SK-N-SH (cell line): Measurements from ENCODE around the gene SLC9C1. TPM values are rescaled to one million over a fixed set of nuclear protein-coding genes. Genes with fewer than 3 reads are reported as not detected.

Experiments used
- CTCF ChIA-PET: fragments of 300-600, 350-600 bp; formaldehyde crosslinking; extraction: SDS; loops from one replicate; lab custom pipeline; 2021; lab: Yijun Ruan, JAX
- POLR2A ChIA-PET: fragments of 350-600 bp; sonication (Branson Sonifier 250); formaldehyde crosslinking; extraction: SDS; loops from one replicate; lab custom pipeline; 2020; ENCODE audit warnings: antibody characterized with exemption, inconsistent platforms; lab: Yijun Ruan, JAX
- DNase-seq: peaks from one replicate; pipeline ENCODE4 v3.0.0; 2012
- H2AFZ ChIP-seq: fragments of 200-600 bp; sonication (generic); 2 replicates; pipeline ENCODE4 v1.8.1; 2016; ENCODE audit warnings: antibody characterized with exemption, mild to moderate bottlenecking, low read depth
- H3F3A ChIP-seq: fragments of 200-600 bp; sonication (generic); replicated peaks from 2 replicates; pipeline ENCODE3; 2016; ENCODE audit warnings: antibody characterized with exemption, mild to moderate bottlenecking; ENCODE audit not compliant: insufficient read depth
- H3K27ac ChIP-seq, 2 experiments: fragments of 200-500 bp in 1 of 2; fragments of 200-600 bp in 1 of 2; sonication (Bioruptor generic) in 1 of 2; sonication (generic), shearing (Covaris generic) in 1 of 2; 2 replicates each; pipeline versions ENCODE4 v1.5.1 to v1.6.1; 2014 to 2016; ENCODE audit warnings: low read depth in 2 of 2, inconsistent platforms in 1 of 2, low read length in 1 of 2, mild to moderate bottlenecking in 1 of 2, mixed read lengths in 1 of 2
- H3K27me3 ChIP-seq: fragments of 200-600 bp; sonication (generic), shearing (Covaris generic); 2 replicates; pipeline ENCODE4 v1.6.1; 2016; ENCODE audit warnings: mixed run types; ENCODE audit not compliant: insufficient read depth
- H3K36me3 ChIP-seq, 2 experiments: fragments of 200-500 bp in 1 of 2; fragments of 200-600 bp in 1 of 2; sonication (Bioruptor generic) in 1 of 2; sonication (generic) in 1 of 2; replicated peaks in 1 of 2; 2 replicates each; pipeline versions ENCODE3 to v1.5.1; 2014 to 2016; ENCODE audit warnings: low read length in 1 of 2, mild to moderate bottlenecking in 1 of 2; ENCODE audit not compliant: insufficient read depth in 2 of 2, control insufficient read depth in 1 of 2
- H3K4me1 ChIP-seq, 2 experiments: fragments of 200-500 bp in 1 of 2; fragments of 200-600 bp in 1 of 2; sonication (Bioruptor generic) in 1 of 2; sonication (generic), shearing (Covaris generic) in 1 of 2; 2 replicates each; pipeline versions ENCODE4 v1.5.1 to v1.6.1; 2014 to 2016; ENCODE audit warnings: low read depth in 1 of 2, low read length in 1 of 2, mixed run types in 1 of 2; ENCODE audit not compliant: insufficient read depth in 2 of 2, control insufficient read depth in 1 of 2
- H3K4me2 ChIP-seq: fragments of 200-600 bp; sonication (generic), shearing (Covaris generic); 2 replicates; pipeline ENCODE4 v1.6.1; 2017; ENCODE audit warnings: mixed run types
- H3K4me3 ChIP-seq, 2 experiments: fragments of 200-500 bp in 1 of 2; fragments of 200-600 bp in 1 of 2; sonication (Bioruptor generic) in 1 of 2; sonication (generic), shearing (Covaris generic) in 1 of 2; 2 replicates each; pipeline versions ENCODE4 v1.5.1 to v1.8.1; 2014 to 2016; ENCODE audit warnings: low read depth in 2 of 2, inconsistent platforms in 1 of 2, low read length in 1 of 2, mild to moderate bottlenecking in 1 of 2, mixed read lengths in 1 of 2, moderate library complexity in 1 of 2
- H3K79me2 ChIP-seq: fragments of 200-600 bp; sonication (generic); 2 replicates; pipeline ENCODE4 v1.8.1; 2017; ENCODE audit warnings: mild to moderate bottlenecking; ENCODE audit not compliant: insufficient read depth
- H3K9ac ChIP-seq: fragments of 200-600 bp; sonication (generic); 2 replicates; pipeline ENCODE4 v1.6.1; 2017; ENCODE audit warnings: mixed run types
- H3K9me2 ChIP-seq: fragments of 200-600 bp; sonication (generic); 2 replicates; pipeline ENCODE4 v1.6.1; 2017; ENCODE audit warnings: mixed run types
- H3K9me3 ChIP-seq: fragments of 200-600 bp; sonication (generic); 2 replicates; pipeline ENCODE4 v1.6.1; 2017; ENCODE audit warnings: mixed run types, mild to moderate bottlenecking, moderate library complexity
- H4K20me1 ChIP-seq: fragments of 200-600 bp; sonication (generic); 2 replicates; pipeline ENCODE4 v1.6.1; 2017; ENCODE audit warnings: mild to moderate bottlenecking, mixed run types; ENCODE audit not compliant: insufficient read depth
- CHD2 ChIP-seq: fragments of 150-350 bp; IDR thresholded peaks from 2 replicates; pipeline ENCODE4 v1.6.1; 2018; ENCODE audit warnings: low read length; ENCODE audit not compliant: partially characterized antibody
- EP300 ChIP-seq, 2 experiments: IDR thresholded peaks; 2 replicates each; pipeline versions ENCODE4 v1.4.0 to v1.6.1; 2012; ENCODE audit warnings: borderline replicate concordance in 1 of 2, low read depth in 1 of 2, low read length in 1 of 2
- EZH2phosphoT487 ChIP-seq: fragments of 200-600 bp; sonication (generic); IDR thresholded peaks from 2 replicates; pipeline ENCODE4 v1.6.1; 2017; ENCODE audit warnings: low read depth, mixed run types, mild to moderate bottlenecking, antibody characterized with exemption, moderate library complexity, borderline replicate concordance
- FOSL2 ChIP-seq: IDR thresholded peaks from 2 replicates; pipeline ENCODE4 v1.4.0; 2012; ENCODE audit warnings: low read depth, mild to moderate bottlenecking, moderate library complexity, borderline replicate concordance
- FOXJ3 ChIP-seq: sonication (generic); formaldehyde crosslinking; IDR thresholded peaks from 2 replicates; pipeline ENCODE4 v1.5.1; 2020; ENCODE audit warnings: mild to moderate bottlenecking, missing genetic modification reagents
- GATA2 ChIP-seq: sonication (generic); formaldehyde crosslinking; IDR thresholded peaks from 2 replicates; pipeline ENCODE4 v1.5.0; 2020; ENCODE audit warnings: mild to moderate bottlenecking, missing genetic modification reagents
- JUND ChIP-seq: IDR thresholded peaks from 2 replicates; pipeline ENCODE4 v1.4.0; 2012
- MXI1 ChIP-seq: IDR thresholded peaks from 2 replicates; pipeline ENCODE4 v1.6.1; 2012; ENCODE audit warnings: mild to moderate bottlenecking, low read depth, low read length, improper control_type of control experiment
- NRF1 ChIP-seq: IDR thresholded peaks from 2 replicates; pipeline ENCODE4 v1.6.1; 2012; ENCODE audit warnings: low read depth, mild to moderate bottlenecking, low read length
- POLR2AphosphoS5 ChIP-seq: IDR thresholded peaks from 2 replicates; pipeline ENCODE4 v1.6.1; 2012; ENCODE audit warnings: low read depth, low read length
- RAD21 ChIP-seq: IDR thresholded peaks from 2 replicates; pipeline ENCODE4 v1.6.1; 2012; ENCODE audit warnings: mild to moderate bottlenecking, low read length
- RFX5 ChIP-seq: IDR thresholded peaks from 2 replicates; pipeline ENCODE4 v1.6.1; 2012; ENCODE audit warnings: mild to moderate bottlenecking, improper control_type of control experiment, low read length
- TAF1 ChIP-seq: IDR thresholded peaks from 2 replicates; pipeline ENCODE4 v1.6.1; 2012; ENCODE audit warnings: low read depth, mild to moderate bottlenecking, low read length, moderate library complexity, borderline replicate concordance
- TCF12 ChIP-seq: IDR thresholded peaks from 2 replicates; pipeline ENCODE4 v1.4.0; 2012
- YY1 ChIP-seq: IDR thresholded peaks from 2 replicates; pipeline ENCODE4 v1.4.0; 2012; ENCODE audit warnings: low read depth, mild to moderate bottlenecking
- WGBS: methylation state at CpG from one replicate; pipeline ENCODE4 v1.1.6; 2017; ENCODE audit warnings: low lambda C conversion rate; 5-methylcytosine and 5-hydroxymethylcytosine counted together
- polyA plus RNA-seq, 3 experiments: library from polyadenylated mRNA; depleted of rRNA; stranded (reverse); fragments of >200 nt; gene quantifications; 2 replicates each; pipeline ENCODE4 v1.2.3, GENCODE V29; 2012
- TF ChIP-seq, protein P1 (sequence below): IDR thresholded peaks from 2 replicates; pipeline ENCODE4 v1.4.0; 2012; ENCODE audit warnings: low read depth
- TF ChIP-seq, protein P2 (sequence below): fragments of 150-350 bp; IDR thresholded peaks from 2 replicates; pipeline ENCODE4 v1.6.1; 2017; ENCODE audit warnings: antibody characterized with exemption, low read length, low read depth, borderline replicate concordance
- TF ChIP-seq, protein P3 (sequence below): IDR thresholded peaks from 2 replicates; pipeline ENCODE4 v1.4.0; 2012; ENCODE audit warnings: low read depth, borderline replicate concordance

Gene SLC9C1
- polyA plus RNA-seq, 1 of the 3 experiments (the other 2 are of a cell fraction): not detected

DNA sequence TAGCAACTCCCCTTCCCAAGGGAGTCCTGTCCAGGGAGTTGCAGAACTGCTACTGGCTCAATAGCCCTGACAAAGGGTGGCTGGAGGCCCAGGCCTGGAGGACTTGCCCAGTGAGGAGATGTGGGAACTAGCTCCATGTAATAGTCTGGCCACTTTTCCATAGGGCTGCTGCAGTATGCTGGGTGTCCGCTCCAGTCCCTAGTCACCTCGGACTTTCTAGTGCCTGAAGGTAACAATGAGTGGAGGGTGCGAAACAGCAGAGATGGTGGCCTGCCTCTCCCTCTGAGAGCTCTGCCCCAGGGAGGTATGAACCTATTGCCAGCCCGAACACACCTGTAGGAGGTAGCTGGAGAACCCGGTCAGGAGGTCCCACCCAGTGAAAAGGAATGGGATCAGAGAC is 119.0 kb downstream of the SLC9C1 start:
- CTCF ChIA-PET: no interaction called here

DNA sequence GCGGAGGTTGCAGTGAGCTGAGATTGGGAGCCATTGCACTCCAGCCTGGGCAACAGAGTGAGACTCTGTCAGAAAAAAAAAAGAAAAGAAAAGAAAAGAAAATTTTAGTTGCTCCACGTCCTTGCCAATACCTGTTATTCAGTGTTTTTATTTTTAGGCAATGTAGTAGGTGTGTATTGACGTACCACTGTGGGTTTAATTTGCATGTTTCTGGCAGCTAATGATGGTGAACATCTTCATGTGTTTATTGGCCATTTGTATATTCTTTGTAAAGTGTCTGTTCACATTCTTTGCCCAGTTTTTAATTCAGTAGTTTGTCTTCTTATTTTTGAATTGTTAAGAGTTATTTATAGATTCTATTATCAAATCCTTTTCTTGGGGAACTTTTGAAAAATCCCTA is 122.9 kb downstream of the SLC9C1 start:
- ChIA-PET POLR2A (no interaction called here), CTCF (no interaction called here)

More for the DNA sequence above, 119.0 kb downstream of the SLC9C1 start:
- Histone ChIP-seq H3K9ac (no peak overlapping the region), H3K27ac (no peak overlapping the region), H3K27me3 (peaks cover 7% of the 10 kb centered on the region; the same call in 1 of the 2 replicates), H3K36me3 (no peaks in the 10 kb centered on the region), H3K9me2 (no peaks in the 10 kb centered on the region), H3K4me1 (no peaks in the 10 kb centered on the region), H3K79me2 (no peaks in the 10 kb centered on the region), H3F3A (no peaks in the 10 kb centered on the region), H2AFZ (no peak overlapping the region), H3K4me3 (no peak overlapping the region), H4K20me1 (no peaks in the 10 kb centered on the region), H3K4me2 (no peak overlapping the region), H3K9me3 (no peaks in the 10 kb centered on the region)
- POLR2A ChIA-PET: no interaction called here
- no peak for DNase-seq
- TF ChIP-seq TAF1 (no peak), GATA2 (CRISPR knock-in tag) (no peak)
- 39% methylated on average over 4 of the region's 5 CpGs for WGBS

DNA sequence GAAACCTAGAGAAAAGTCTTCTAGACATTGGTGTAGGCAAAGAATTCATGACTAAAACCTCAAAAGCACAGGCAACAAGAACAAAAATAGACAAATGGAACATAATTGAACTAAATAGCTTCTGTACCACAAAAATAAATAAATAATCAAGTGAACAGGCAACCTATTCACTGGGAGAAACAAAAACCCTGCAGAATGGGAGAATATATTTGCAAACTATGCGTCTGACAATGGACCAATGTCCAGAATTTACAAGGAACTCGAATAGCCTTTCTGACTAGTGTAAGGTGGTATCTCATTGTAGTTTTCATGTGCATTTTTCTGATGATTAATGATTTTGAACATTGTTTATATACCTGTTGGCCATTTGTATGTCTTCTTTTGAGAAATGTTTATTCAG is 124.0 kb downstream of the SLC9C1 start:
- POLR2A ChIA-PET: no interaction called here
- CTCF ChIA-PET: no interaction called here
- 26% methylated on average over 2 of the region's 2 CpGs for WGBS
- no peak for TF ChIP-seq TCF12
- TF ChIP-seq EZH2phosphoT487: no peak
- no peak for TF ChIP-seq POLR2AphosphoS5
- TF ChIP-seq, protein P1, sequence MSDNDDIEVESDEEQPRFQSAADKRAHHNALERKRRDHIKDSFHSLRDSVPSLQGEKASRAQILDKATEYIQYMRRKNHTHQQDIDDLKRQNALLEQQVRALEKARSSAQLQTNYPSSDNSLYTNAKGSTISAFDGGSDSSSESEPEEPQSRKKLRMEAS: no peak
- TF ChIP-seq, protein P2, sequence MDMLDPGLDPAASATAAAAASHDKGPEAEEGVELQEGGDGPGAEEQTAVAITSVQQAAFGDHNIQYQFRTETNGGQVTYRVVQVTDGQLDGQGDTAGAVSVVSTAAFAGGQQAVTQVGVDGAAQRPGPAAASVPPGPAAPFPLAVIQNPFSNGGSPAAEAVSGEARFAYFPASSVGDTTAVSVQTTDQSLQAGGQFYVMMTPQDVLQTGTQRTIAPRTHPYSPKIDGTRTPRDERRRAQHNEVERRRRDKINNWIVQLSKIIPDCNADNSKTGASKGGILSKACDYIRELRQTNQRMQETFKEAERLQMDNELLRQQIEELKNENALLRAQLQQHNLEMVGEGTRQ: no peak
- TF ChIP-seq FOXJ3 (CRISPR knock-in tag): no peak
- no peak for TF ChIP-seq NRF1
- no peak for TF ChIP-seq GATA2 (CRISPR knock-in tag)
- no peak for TF ChIP-seq TAF1
- no peak for TF ChIP-seq MXI1
- no peak for TF ChIP-seq FOSL2
- TF ChIP-seq, protein P3, sequence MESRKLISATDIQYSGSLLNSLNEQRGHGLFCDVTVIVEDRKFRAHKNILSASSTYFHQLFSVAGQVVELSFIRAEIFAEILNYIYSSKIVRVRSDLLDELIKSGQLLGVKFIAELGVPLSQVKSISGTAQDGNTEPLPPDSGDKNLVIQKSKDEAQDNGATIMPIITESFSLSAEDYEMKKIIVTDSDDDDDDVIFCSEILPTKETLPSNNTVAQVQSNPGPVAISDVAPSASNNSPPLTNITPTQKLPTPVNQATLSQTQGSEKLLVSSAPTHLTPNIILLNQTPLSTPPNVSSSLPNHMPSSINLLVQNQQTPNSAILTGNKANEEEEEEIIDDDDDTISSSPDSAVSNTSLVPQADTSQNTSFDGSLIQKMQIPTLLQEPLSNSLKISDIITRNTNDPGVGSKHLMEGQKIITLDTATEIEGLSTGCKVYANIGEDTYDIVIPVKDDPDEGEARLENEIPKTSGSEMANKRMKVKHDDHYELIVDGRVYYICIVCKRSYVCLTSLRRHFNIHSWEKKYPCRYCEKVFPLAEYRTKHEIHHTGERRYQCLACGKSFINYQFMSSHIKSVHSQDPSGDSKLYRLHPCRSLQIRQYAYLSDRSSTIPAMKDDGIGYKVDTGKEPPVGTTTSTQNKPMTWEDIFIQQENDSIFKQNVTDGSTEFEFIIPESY: no peak

More for the DNA sequence above, 122.9 kb downstream of the SLC9C1 start:
- 47% methylated on average over 3 of the region's 3 CpGs for WGBS
- no peaks in the 10 kb centered on the region for H3K4me1 ChIP-seq
- DNase-seq: no peak
- no peak overlapping the region for H3K4me2 ChIP-seq
- H4K20me1 ChIP-seq: no peaks in the 10 kb centered on the region
- H3K9me2 ChIP-seq: no peaks in the 10 kb centered on the region
- H2AFZ ChIP-seq: no peak overlapping the region
- H3F3A ChIP-seq: no peaks in the 10 kb centered on the region
- no peak overlapping the region for H3K27ac ChIP-seq
- TF ChIP-seq YY1: no peak
- no peak for TF ChIP-seq EP300 (IDR thresholded peaks at IDR 0.05; ENCODE audit: borderline replicate concordance in 1 of 2, low read depth in 1 of 2, low read length in 1 of 2)
- TF ChIP-seq RAD21: no peak
- no peak for TF ChIP-seq NRF1
- no peak for TF ChIP-seq FOXJ3 (CRISPR knock-in tag)
- TF ChIP-seq TAF1: no peak
- TF ChIP-seq JUND: no peak
- TF ChIP-seq RFX5: no peak
- TF ChIP-seq, protein P2: no peak
- no peak for TF ChIP-seq CHD2
- no peak overlapping the region for H3K9ac ChIP-seq
- H3K36me3 ChIP-seq: no peaks in the 10 kb centered on the region
- H3K4me3 ChIP-seq: no peak overlapping the region
- H3K27me3 ChIP-seq: peaks cover 7% of the 10 kb centered on the region; the same call in 1 of the 2 replicates
- no peaks in the 10 kb centered on the region for H3K9me3 ChIP-seq
- H3K79me2 ChIP-seq: no peaks in the 10 kb centered on the region

More for the DNA sequence above, 124.0 kb downstream of the SLC9C1 start:
- no peaks in the 10 kb centered on the region for H3K27me3 ChIP-seq
- H3F3A ChIP-seq: no peaks in the 10 kb centered on the region
- H4K20me1 ChIP-seq: no peaks in the 10 kb centered on the region
- H3K9me3 ChIP-seq: no peaks in the 10 kb centered on the region
- no peak overlapping the region for H2AFZ ChIP-seq
- H3K79me2 ChIP-seq: no peaks in the 10 kb centered on the region
- H3K36me3 ChIP-seq: no peaks in the 10 kb centered on the region
- DNase-seq: no peak
- H3K4me1 ChIP-seq: no peaks in the 10 kb centered on the region
- no peak overlapping the region for H3K9ac ChIP-seq
- H3K27ac ChIP-seq: no peak overlapping the region
- H3K4me3 ChIP-seq: no peak overlapping the region
- no peaks in the 10 kb centered on the region for H3K9me2 ChIP-seq
- no peak overlapping the region for H3K4me2 ChIP-seq
